HG03378 (cell line): Measurements from ENCODE around the gene SLC2A6.
A peak's percentile ranks its signal among the peaks of the same experiment; 100 is the strongest.

Source experiments
- ATAC-seq: cut with Tn5 transposase; IDR thresholded peaks from one replicate; pipeline ENCODE4 v1.9.1; 2021; ENCODE audit warnings: mild to moderate bottlenecking, moderate library complexity; ENCODE audit not compliant: unreplicated experiment

The SLC2A6 gene

GRCh38 chr9:133441571-133441970 is 37.3 kb downstream of the SLC2A6 start:
- ATAC-seq, result no peak

- peak; percentile 46 for ATAC-seq
Observed at GRCh38 chr9:133440874-133441273, 38.0 kb downstream of the SLC2A6 start.

GRCh38 chr9:133439337-133439736 is 39.6 kb downstream of the SLC2A6 start:
- ATAC-seq, result no peak

GRCh38 chr9:133437753-133438531 is 41.0 kb downstream of the SLC2A6 start:
- no peak for ATAC-seq

GRCh38 chr9:133436681-133437080 is 42.2 kb downstream of the SLC2A6 start:
- no peak for ATAC-seq

GRCh38 chr9:133433351-133433843 is 45.5 kb downstream of the SLC2A6 start:
- no peak for ATAC-seq

- ATAC-seq, result no peak
Observed at GRCh38 chr9:133430244-133430643, 48.7 kb downstream of the SLC2A6 start.

GRCh38 chr9:133429641-133430161 is 49.2 kb downstream of the SLC2A6 start:
- no peak for ATAC-seq

GRCh38 chr9:133429214-133429613 is 49.7 kb downstream of the SLC2A6 start:
- no peak for ATAC-seq

- no peak for ATAC-seq
Observed at GRCh38 chr9:133428617-133429101, 50.2 kb downstream of the SLC2A6 start.

- ATAC-seq, result no peak
Observed at GRCh38 chr9:133427658-133428348, 51.1 kb downstream of the SLC2A6 start.

- ATAC-seq, result no peak
Observed at GRCh38 chr9:133426011-133426410, 52.9 kb downstream of the SLC2A6 start.

- no peak for ATAC-seq
Observed at GRCh38 chr9:133425049-133425632, 53.8 kb downstream of the SLC2A6 start.

- ATAC-seq, result no peak
Observed at GRCh38 chr9:133424187-133424586, 54.7 kb downstream of the SLC2A6 start.

GRCh38 chr9:133423216-133423615 is 55.7 kb downstream of the SLC2A6 start:
- no peak for ATAC-seq

- peak; percentile 40 for ATAC-seq
Observed at GRCh38 chr9:133421615-133422542, 57.0 kb downstream of the SLC2A6 start, which contains the start of gene ADAMTS13. ADAMTS13 (plus strand) TSS chr9:133422367; CDS start chr9:133422444, 77 bp downstream.
